ENCODE data around the gene CLEC2D. TPM values are rescaled to one million over a fixed set of nuclear protein-coding genes. Genes with fewer than 3 reads are reported as not detected.
"Not testable (repeated sequence)": the region's sequence is repeated elsewhere in the genome, so short reads cannot be mapped to it uniquely, and the experiment has no call there.

CLEC2D gene
- total RNA-seq (31.2 TPM), polyA plus RNA-seq (3.4 TPM)

- Histone ChIP-seq H3K27ac (ENCODE audit: low read depth) (no peak within 1 kb of the TSS), H3K4me1 (ENCODE audit: insufficient read depth) (no peaks in the 10 kb centered on the region), H3K36me3 (ENCODE audit: insufficient read depth) (peaks cover 1% of the 10 kb centered on the region), H3K4me3 (ENCODE audit: low read depth, low read length) (no peak within 1 kb of the TSS)
- DNase-seq (ENCODE audit: extremely low spot score) = no peak
- WGBS = 82% methylated on average over 4 of the region's 4 CpGs
Observed at GRCh38 chr12:9669534-9669933, at the start of gene CLEC2D. Gene CLEC2D (plus strand): TSS chr12:9669713. CDS start chr12:9669735, 22 bp downstream.

- Histone ChIP-seq H3K27ac (ENCODE audit: low read depth) (no peak overlapping the region), H3K36me3 (ENCODE audit: insufficient read depth) (no peaks in the 10 kb centered on the region), H3K4me1 (ENCODE audit: insufficient read depth) (no peaks in the 10 kb centered on the region), H3K4me3 (ENCODE audit: low read depth, low read length) (no peak overlapping the region)
- 97% methylated on average over 3 of the region's 3 CpGs for WGBS
- DNase-seq (ENCODE audit: extremely low spot score) = no peak
Observed at GRCh38 chr12:9625019-9625418, 44.5 kb upstream of the CLEC2D start.

- H3K36me3 ChIP-seq (ENCODE audit: insufficient read depth) = no peaks in the 10 kb centered on the region
- H3K4me3 ChIP-seq (ENCODE audit: low read depth, low read length) = no peak overlapping the region
- no peak for DNase-seq (ENCODE audit: extremely low spot score)
- no peaks in the 10 kb centered on the region for H3K4me1 ChIP-seq (ENCODE audit: insufficient read depth)
- no peak overlapping the region for H3K27ac ChIP-seq (ENCODE audit: low read depth)
Observed at GRCh38 chr12:9626291-9626690, 43.2 kb upstream of the CLEC2D start.

- 84% methylated on average over 2 of the region's 2 CpGs for WGBS
- no peak for DNase-seq (ENCODE audit: extremely low spot score)
Observed at GRCh38 chr12:9626821-9627220, 42.7 kb upstream of the CLEC2D start.

GRCh38 chr12:9632766-9633165, 36.7 kb upstream of the CLEC2D start:
- no peak for DNase-seq (ENCODE audit: extremely low spot score)
- Histone ChIP-seq H3K4me3 (ENCODE audit: low read depth, low read length) (no peak overlapping the region), H3K27ac (ENCODE audit: low read depth) (no peak overlapping the region), H3K36me3 (ENCODE audit: insufficient read depth) (no peaks in the 10 kb centered on the region), H3K4me1 (ENCODE audit: insufficient read depth) (no peaks in the 10 kb centered on the region)
- 95% methylated on average over 13 of the region's 13 CpGs for WGBS

More at GRCh38 chr12:9626821-9627220, 42.7 kb upstream of the CLEC2D start:
- Histone ChIP-seq H3K4me1 (ENCODE audit: insufficient read depth) (no peaks in the 10 kb centered on the region), H3K4me3 (ENCODE audit: low read depth, low read length) (no peak overlapping the region), H3K27ac (ENCODE audit: low read depth) (no peak overlapping the region), H3K36me3 (ENCODE audit: insufficient read depth) (no peaks in the 10 kb centered on the region)

GRCh38 chr12:9634177-9634803, 35.2 kb upstream of the CLEC2D start:
- DNase-seq (ENCODE audit: extremely low spot score) = no peak
- Histone ChIP-seq H3K4me3 (ENCODE audit: low read depth, low read length) (no peak overlapping the region), H3K27ac (ENCODE audit: low read depth) (no peak overlapping the region), H3K36me3 (ENCODE audit: insufficient read depth) (no peaks in the 10 kb centered on the region), H3K4me1 (ENCODE audit: insufficient read depth) (no peaks in the 10 kb centered on the region)
- WGBS = 35% methylated on average over 2 of the region's 2 CpGs

- H3K4me3 ChIP-seq (ENCODE audit: low read depth, low read length) = no peak overlapping the region
- no peak overlapping the region for H3K27ac ChIP-seq (ENCODE audit: low read depth)
- DNase-seq (ENCODE audit: extremely low spot score) = no peak
- no peaks in the 10 kb centered on the region for H3K4me1 ChIP-seq (ENCODE audit: insufficient read depth)
- WGBS = 67% methylated on average over 2 of the region's 2 CpGs
- H3K36me3 ChIP-seq (ENCODE audit: insufficient read depth) = no peaks in the 10 kb centered on the region
Observed at GRCh38 chr12:9634969-9635754, 34.4 kb upstream of the CLEC2D start.

GRCh38 chr12:9636150-9636850, 33.2 kb upstream of the CLEC2D start:
- 83% methylated on average over 4 of the region's 4 CpGs for WGBS
- H3K4me3 ChIP-seq (ENCODE audit: low read depth, low read length) = no peak overlapping the region
- H3K36me3 ChIP-seq (ENCODE audit: insufficient read depth) = no peaks in the 10 kb centered on the region
- H3K27ac ChIP-seq (ENCODE audit: low read depth) = no peak overlapping the region
- DNase-seq (ENCODE audit: extremely low spot score) = no peak
- H3K4me1 ChIP-seq (ENCODE audit: insufficient read depth) = no peaks in the 10 kb centered on the region

- WGBS = 82% methylated on average over 5 of the region's 5 CpGs
Observed at GRCh38 chr12:9636851-9637206, 32.7 kb upstream of the CLEC2D start.

GRCh38 chr12:9640024-9640423, 29.5 kb upstream of the CLEC2D start:
- DNase-seq (ENCODE audit: extremely low spot score) = no peak
- no peaks in the 10 kb centered on the region for H3K36me3 ChIP-seq (ENCODE audit: insufficient read depth)
- no peak overlapping the region for H3K27ac ChIP-seq (ENCODE audit: low read depth)
- H3K4me1 ChIP-seq (ENCODE audit: insufficient read depth) = no peaks in the 10 kb centered on the region
- H3K4me3 ChIP-seq (ENCODE audit: low read depth, low read length) = no peak overlapping the region
- WGBS = 84% methylated on average over 2 of the region's 2 CpGs

More at GRCh38 chr12:9636851-9637206, 32.7 kb upstream of the CLEC2D start:
- DNase-seq (ENCODE audit: extremely low spot score) = no peak
- H3K36me3 ChIP-seq (ENCODE audit: insufficient read depth) = no peaks in the 10 kb centered on the region
- no peak overlapping the region for H3K4me3 ChIP-seq (ENCODE audit: low read depth, low read length)
- H3K27ac ChIP-seq (ENCODE audit: low read depth) = no peak overlapping the region
- H3K4me1 ChIP-seq (ENCODE audit: insufficient read depth) = no peaks in the 10 kb centered on the region

GRCh38 chr12:9642606-9643265, 26.8 kb upstream of the CLEC2D start:
- Histone ChIP-seq H3K4me3 (ENCODE audit: low read depth, low read length) (no peak overlapping the region), H3K27ac (ENCODE audit: low read depth) (no peak overlapping the region), H3K36me3 (ENCODE audit: insufficient read depth) (no peaks in the 10 kb centered on the region), H3K4me1 (ENCODE audit: insufficient read depth) (no peaks in the 10 kb centered on the region)
- no peak for DNase-seq (ENCODE audit: extremely low spot score)
- WGBS = 91% methylated on average over 15 of the region's 15 CpGs

- Histone ChIP-seq H3K4me1 (ENCODE audit: insufficient read depth) (no peaks in the 10 kb centered on the region), H3K27ac (ENCODE audit: low read depth) (no peak overlapping the region), H3K4me3 (ENCODE audit: low read depth, low read length) (no peak overlapping the region), H3K36me3 (ENCODE audit: insufficient read depth) (no peaks in the 10 kb centered on the region)
- DNase-seq (ENCODE audit: extremely low spot score) = no peak
Observed at GRCh38 chr12:9643266-9643660, 26.2 kb upstream of the CLEC2D start.

- not testable (repeated sequence) for H3K27ac ChIP-seq (ENCODE audit: low read depth); H3K36me3 ChIP-seq (ENCODE audit: insufficient read depth); DNase-seq (ENCODE audit: extremely low spot score); H3K4me1 ChIP-seq (ENCODE audit: insufficient read depth); H3K4me3 ChIP-seq (ENCODE audit: low read depth, low read length)
- 70% methylated on average over 1 of the region's 1 CpG for WGBS
Observed at GRCh38 chr12:9644985-9645551, 24.4 kb upstream of the CLEC2D start.

Measured in urinary bladder (tissue), 4 donors.